ENCODE results near the gene COG7. TPM values are rescaled to one million over a fixed set of nuclear protein-coding genes. Genes with fewer than 3 reads are reported as not detected.
"Not testable (repeated sequence)": the region's sequence is repeated elsewhere in the genome, so short reads cannot be mapped to it uniquely, and the experiment has no call there.

The COG7 gene
- total RNA-seq, 6 experiments from 2014 or later, result 17.7 to 21.2 (median 19.7) TPM

- Mint-ChIP-seq H3K4me1 (ENCODE audit: low read depth) (no peaks in the 10 kb centered on the region), H3K36me3 (ENCODE audit: low read depth) (peaks cover 25% of the 10 kb centered on the region; the same call in 1 of the 2 replicates), H3K27me3 (ENCODE audit: insufficient read depth) (no peaks in the 10 kb centered on the region), H3K27ac (no peak overlapping the region), H3K4me3 (no peak overlapping the region), H3K9me3 (no peaks in the 10 kb centered on the region)
- no peak for TF ChIP-seq CTCF (IDR thresholded peaks at IDR 0.05)
- DNase-seq, result no peak
These were observed 55.5 kb downstream of the COG7 start for GRCh38 chr16:23397464-23397863.

GRCh38 chr16:23395732-23396131, 57.3 kb downstream of the COG7 start:
- Mint-ChIP-seq H3K36me3 (ENCODE audit: low read depth) (peaks cover 24% of the 10 kb centered on the region; the same call in 1 of the 2 replicates), H3K4me1 (ENCODE audit: low read depth) (no peaks in the 10 kb centered on the region), H3K4me3 (no peak overlapping the region), H3K9me3 (no peaks in the 10 kb centered on the region), H3K27ac (no peak overlapping the region), H3K27me3 (ENCODE audit: insufficient read depth) (no peaks in the 10 kb centered on the region)
- TF ChIP-seq CTCF (IDR thresholded peaks at IDR 0.05), result no peak
- DNase-seq, result no peak

GRCh38 chr16:23394141-23394831, 58.7 kb downstream of the COG7 start:
- Mint-ChIP-seq H3K9me3 (no peaks in the 10 kb centered on the region), H3K27ac (no peak overlapping the region), H3K36me3 (ENCODE audit: low read depth) (peaks cover 28% of the 10 kb centered on the region; the same call in 1 of the 2 replicates), H3K4me1 (ENCODE audit: low read depth) (no peaks in the 10 kb centered on the region), H3K4me3 (no peak overlapping the region), H3K27me3 (ENCODE audit: insufficient read depth) (no peaks in the 10 kb centered on the region)
- no peak for DNase-seq
- no peak for TF ChIP-seq CTCF (IDR thresholded peaks at IDR 0.05)

- no peak overlapping the region for H3K4me3 Mint-ChIP-seq
- TF ChIP-seq CTCF (IDR thresholded peaks at IDR 0.05), result no peak
- DNase-seq, result no peak
- no peaks in the 10 kb centered on the region for H3K4me1 Mint-ChIP-seq (ENCODE audit: low read depth)
- H3K27me3 Mint-ChIP-seq (ENCODE audit: insufficient read depth), result no peaks in the 10 kb centered on the region
- no peaks in the 10 kb centered on the region for H3K9me3 Mint-ChIP-seq
- no peak overlapping the region for H3K27ac Mint-ChIP-seq
- peaks cover 21% of the 10 kb centered on the region for H3K36me3 Mint-ChIP-seq (ENCODE audit: low read depth)
These were observed 60.8 kb downstream of the COG7 start for GRCh38 chr16:23392223-23392600.

GRCh38 chr16:23391381-23392222, 61.4 kb downstream of the COG7 start:
- no peak for DNase-seq
- no peak overlapping the region for H3K27ac Mint-ChIP-seq
- no peak overlapping the region for H3K4me3 Mint-ChIP-seq
- no peak for TF ChIP-seq CTCF (IDR thresholded peaks at IDR 0.05)
- H3K9me3 Mint-ChIP-seq, result no peaks in the 10 kb centered on the region
- no peaks in the 10 kb centered on the region for H3K4me1 Mint-ChIP-seq (ENCODE audit: low read depth)
- peaks cover 18% of the 10 kb centered on the region for H3K36me3 Mint-ChIP-seq (ENCODE audit: low read depth)
- H3K27me3 Mint-ChIP-seq (ENCODE audit: insufficient read depth), result no peaks in the 10 kb centered on the region

- not testable (repeated sequence) for H3K4me3 Mint-ChIP-seq; H3K27me3 Mint-ChIP-seq (ENCODE audit: insufficient read depth); H3K9me3 Mint-ChIP-seq; DNase-seq; H3K27ac Mint-ChIP-seq; H3K4me1 Mint-ChIP-seq (ENCODE audit: low read depth)
- H3K36me3 Mint-ChIP-seq (ENCODE audit: low read depth), result peaks cover 18% of the 10 kb centered on the region
These were observed 63.1 kb downstream of the COG7 start for GRCh38 chr16:23389936-23390335.
